OCI-LY7 (cell line): Measurements from ENCODE around the gene GOLGA3. TPM values are rescaled to one million over a fixed set of nuclear protein-coding genes. Genes with fewer than 3 reads are reported as not detected.
A peak's percentile ranks its signal among the peaks of the same experiment; 100 is the strongest.

Source experiments
- BruUV-seq: library from RNA; stranded (reverse); fragments of 400-500 nt; replicated peaks from 2 replicates; lab custom pipeline; 2021; lab: Mats Ljungman, UMichigan
- CTCF ChIA-PET: fragments of 300-600 bp; sonication (Branson Sonifier 250); formaldehyde crosslinking; loops from one replicate; lab custom pipeline; 2022; ENCODE audit warnings: antibody characterized with exemption; ENCODE audit not compliant: unreplicated experiment; lab: Charles Lee
- POLR2A ChIA-PET: fragments of 300-600 bp; sonication (Branson Sonifier 250); formaldehyde crosslinking; loops from one replicate; lab custom pipeline; 2022; ENCODE audit warnings: antibody characterized with exemption; lab: Charles Lee
- DNase-seq: peaks from one replicate; pipeline ENCODE4 v3.0.0-alpha.2; 2015; ENCODE audit warnings: low spot score
- H2AFZ ChIP-seq: fragments of 200-600 bp; sonication (generic), shearing (Covaris generic); 2 replicates; pipeline ENCODE4 v1.6.1; 2014; ENCODE audit warnings: mild to moderate bottlenecking, antibody characterized with exemption, low read length, moderate library complexity
- H3K27ac ChIP-seq: fragments of 200-600 bp; sonication (generic); 2 replicates; pipeline ENCODE4 v1.5.1; 2014; ENCODE audit warnings: mixed run types, low read depth, mild to moderate bottlenecking, moderate library complexity, low read length, inconsistent platforms; ENCODE audit not compliant: poor library complexity, severe bottlenecking
- H3K36me3 ChIP-seq: fragments of 200-600 bp; sonication (generic); 2 replicates; pipeline ENCODE4 v1.6.1; 2014; ENCODE audit warnings: mild to moderate bottlenecking, antibody characterized with exemption, low read length, moderate library complexity, mixed read lengths; ENCODE audit not compliant: insufficient read depth
- H3K4me1 ChIP-seq: fragments of 200-600 bp; sonication (generic); 2 replicates; pipeline ENCODE4 v1.5.1; 2014; ENCODE audit warnings: mild to moderate bottlenecking, low read length; ENCODE audit not compliant: insufficient read depth, poor library complexity, severe bottlenecking
- H3K4me2 ChIP-seq: fragments of 200-600 bp; sonication (generic); 2 replicates; pipeline ENCODE4 v1.6.1; 2014; ENCODE audit warnings: mild to moderate bottlenecking, low read length
- H3K4me3 ChIP-seq: fragments of 200-600 bp; sonication (generic); 2 replicates; pipeline ENCODE4 v1.5.1; 2014; ENCODE audit warnings: mild to moderate bottlenecking, low read depth, low read length; ENCODE audit not compliant: poor library complexity, severe bottlenecking
- H3K79me2 ChIP-seq: fragments of 200-600 bp; sonication (generic); 2 replicates; pipeline ENCODE4 v1.6.1; 2016; ENCODE audit warnings: low read depth, mild to moderate bottlenecking, low read length, moderate library complexity, mixed read lengths; ENCODE audit not compliant: insufficient read depth
- H3K9me2 ChIP-seq: fragments of 200-600 bp; sonication (generic); 2 replicates; pipeline ENCODE4 v1.6.1; 2016; ENCODE audit warnings: mild to moderate bottlenecking, low read length, mixed read lengths; ENCODE audit not compliant: insufficient read depth
- H3K9me3 ChIP-seq: fragments of 200-600 bp; sonication (generic); 2 replicates; pipeline ENCODE4 v1.6.1; 2014; ENCODE audit warnings: mild to moderate bottlenecking, mixed run types, low read length, mixed read lengths
- H4K20me1 ChIP-seq: fragments of 200-600 bp; sonication (generic); 2 replicates; pipeline ENCODE4 v1.6.1; 2014; ENCODE audit warnings: mild to moderate bottlenecking, antibody characterized with exemption, low read length, moderate library complexity, mixed read lengths; ENCODE audit not compliant: insufficient read depth
- CTCF ChIP-seq: fragments of 200-600 bp; sonication (generic); conservative IDR thresholded peaks from 2 replicates; pipeline ENCODE4 v1.5.1; 2014; ENCODE audit warnings: mild to moderate bottlenecking, antibody characterized with exemption, low read length, moderate library complexity, mixed read lengths
- EZH2phosphoT487 ChIP-seq: fragments of 200-600 bp; sonication (generic); IDR thresholded peaks from 2 replicates; pipeline ENCODE4 v1.6.1; 2018; ENCODE audit warnings: low read depth, borderline replicate concordance, mild to moderate bottlenecking, mixed run types, antibody characterized with exemption, low read length, moderate library complexity, mixed read lengths
- intact Hi-C: fragments of 100-400 bp; cut with micrococcal nuclease; formaldehyde crosslinking; loops from one replicate; pipeline ENCODE4 v1.10.0; 2022; ENCODE audit not compliant: unreplicated experiment
- total RNA-seq, 2 experiments: library from RNA; depleted of rRNA in 1 of 2; stranded (reverse); fragments of >200 nt in 1 of 2; shearing (Covaris generic) in 1 of 2; gene quantifications; 2 replicates each; pipeline ENCODE4 v1.2.3, GENCODE V29; 2014 to 2022

The GOLGA3 gene
- total RNA-seq, 2 experiments from 2014 or later, result 51.2 to 77.9 TPM

- DNase-seq, result no peak
- no peak overlapping the region for H3K27ac ChIP-seq
- CTCF ChIA-PET, result no interaction called here
- intact Hi-C loops, result no loop called here
- H3K4me3 ChIP-seq, result no peak overlapping the region
- no peak overlapping the region for H3K4me2 ChIP-seq
- 0 out of 2 replicates have a peak, but pooled peaks cover 5% of the 10 kb centered on the region for H4K20me1 ChIP-seq
- H3K9me2 ChIP-seq, result no peaks in the 10 kb centered on the region
- no TSS peak for BruUV-seq
- no peak overlapping the region for H2AFZ ChIP-seq
- no peaks in the 10 kb centered on the region for H3K9me3 ChIP-seq
- no peak for TF ChIP-seq EZH2phosphoT487
- no peak for TF ChIP-seq CTCF
- peaks cover 18% of the 10 kb centered on the region; the same call in 1 of the 2 replicates for H3K79me2 ChIP-seq
- H3K36me3 ChIP-seq, result peaks cover 98% of the 10 kb centered on the region
- POLR2A ChIA-PET, result no interaction called here
- no peaks in the 10 kb centered on the region for H3K4me1 ChIP-seq
Measured at GRCh38 chr12:132743831-132744230, 84.8 kb downstream of the GOLGA3 start.

GRCh38 chr12:132741620-132742019 is 87.0 kb downstream of the GOLGA3 start:
- DNase-seq, result no peak
- no peak for TF ChIP-seq CTCF
- no peak for TF ChIP-seq EZH2phosphoT487
- Histone ChIP-seq H2AFZ (no peak overlapping the region), H3K9me3 (no peaks in the 10 kb centered on the region), H3K79me2 (peaks cover 18% of the 10 kb centered on the region; the same call in 1 of the 2 replicates), H3K4me1 (no peaks in the 10 kb centered on the region), H3K9me2 (no peaks in the 10 kb centered on the region), H4K20me1 (0 out of 2 replicates have a peak, but pooled peaks cover 8% of the 10 kb centered on the region), H3K4me2 (no peak overlapping the region), H3K36me3 (peaks cover 100% of the 10 kb centered on the region), H3K4me3 (no peak overlapping the region), H3K27ac (no peak overlapping the region)
- ChIA-PET CTCF (no interaction called here), POLR2A (interaction anchor here (0.6 to 1.1 kb wide), 4 partner anchors 8 to 106 kb away, joined by 3 read pairs; no protein-coding TSS in a partner anchor)
- intact Hi-C loops, result no loop called here
- TSS peak; percentile 12 for BruUV-seq

- no peak overlapping the region for H3K4me2 ChIP-seq
- no TSS peak for BruUV-seq
- CTCF ChIA-PET, result no interaction called here
- peaks cover 100% of the 10 kb centered on the region for H3K36me3 ChIP-seq
- no peak for DNase-seq
- H3K27ac ChIP-seq, result no peak overlapping the region
- H2AFZ ChIP-seq, result no peak overlapping the region
- no peaks in the 10 kb centered on the region for H3K9me2 ChIP-seq
- H3K4me3 ChIP-seq, result no peak overlapping the region
- TF ChIP-seq CTCF (no peak), EZH2phosphoT487 (no peak)
- POLR2A ChIA-PET, result no interaction called here
- H4K20me1 ChIP-seq, result 0 out of 2 replicates have a peak, but pooled peaks cover 8% of the 10 kb centered on the region
- intact Hi-C loops, result no loop called here
- no peaks in the 10 kb centered on the region for H3K9me3 ChIP-seq
- no peaks in the 10 kb centered on the region for H3K4me1 ChIP-seq
- H3K79me2 ChIP-seq, result peaks cover 15% of the 10 kb centered on the region; the same call in 1 of the 2 replicates
Measured at GRCh38 chr12:132740652-132741051, 88.0 kb downstream of the GOLGA3 start.
